ENCODE results near the gene SNX11.

DNA sequence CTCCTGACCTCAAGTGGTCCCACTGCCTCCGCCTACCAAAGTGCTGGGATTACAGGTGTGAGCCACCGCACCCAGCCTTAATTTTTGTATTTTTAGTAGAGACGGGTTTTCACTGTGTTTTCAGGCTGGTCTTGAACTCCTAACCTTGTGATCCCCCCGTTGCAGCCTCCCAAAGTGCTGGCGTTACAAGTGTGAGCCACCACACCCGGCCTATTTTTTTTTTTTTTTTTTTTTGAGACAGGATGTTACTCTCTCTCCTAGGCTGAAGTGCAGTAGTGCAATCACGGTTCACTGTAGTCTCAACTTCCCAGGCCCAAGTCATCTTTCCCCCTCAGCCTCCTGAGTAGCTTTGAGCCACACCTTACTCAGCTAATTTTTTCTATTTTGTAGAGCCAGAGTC, 3.1 kb upstream of the SNX11 start:
- TF ChIP-seq FOS (IDR thresholded peaks at IDR 0.05; ENCODE audit: extremely low read depth, insufficient read length) (no peak), ZNF217 (CRISPR knock-in tag; IDR thresholded peaks at IDR 0.05) (no peak), TOE1 (IDR thresholded peaks at IDR 0.05; ENCODE audit: borderline replicate concordance) (no peak), TOE1 (CRISPR knock-in tag; IDR thresholded peaks at IDR 0.05; ENCODE audit: borderline replicate concordance, low read depth) (no peak), ZBTB7A (IDR thresholded peaks at IDR 0.05; ENCODE audit: borderline replicate concordance, control insufficient read depth, low read depth, low read length) (no peak), RBM25 (IDR thresholded peaks at IDR 0.05; ENCODE audit: low read depth, low read length, severe bottlenecking) (no peak), EP300 (IDR thresholded peaks at IDR 0.05; ENCODE audit: low read length) (no peak), ILF3 (IDR thresholded peaks at IDR 0.05; ENCODE audit: borderline replicate concordance) (no peak)
- TF ChIP-seq, protein P1, sequence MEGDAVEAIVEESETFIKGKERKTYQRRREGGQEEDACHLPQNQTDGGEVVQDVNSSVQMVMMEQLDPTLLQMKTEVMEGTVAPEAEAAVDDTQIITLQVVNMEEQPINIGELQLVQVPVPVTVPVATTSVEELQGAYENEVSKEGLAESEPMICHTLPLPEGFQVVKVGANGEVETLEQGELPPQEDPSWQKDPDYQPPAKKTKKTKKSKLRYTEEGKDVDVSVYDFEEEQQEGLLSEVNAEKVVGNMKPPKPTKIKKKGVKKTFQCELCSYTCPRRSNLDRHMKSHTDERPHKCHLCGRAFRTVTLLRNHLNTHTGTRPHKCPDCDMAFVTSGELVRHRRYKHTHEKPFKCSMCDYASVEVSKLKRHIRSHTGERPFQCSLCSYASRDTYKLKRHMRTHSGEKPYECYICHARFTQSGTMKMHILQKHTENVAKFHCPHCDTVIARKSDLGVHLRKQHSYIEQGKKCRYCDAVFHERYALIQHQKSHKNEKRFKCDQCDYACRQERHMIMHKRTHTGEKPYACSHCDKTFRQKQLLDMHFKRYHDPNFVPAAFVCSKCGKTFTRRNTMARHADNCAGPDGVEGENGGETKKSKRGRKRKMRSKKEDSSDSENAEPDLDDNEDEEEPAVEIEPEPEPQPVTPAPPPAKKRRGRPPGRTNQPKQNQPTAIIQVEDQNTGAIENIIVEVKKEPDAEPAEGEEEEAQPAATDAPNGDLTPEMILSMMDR (IDR thresholded peaks at IDR 0.05 in 2 of 3, conservative IDR thresholded peaks at IDR 0.05 in 1 of 3; ENCODE audit: insufficient read depth in 2 of 3, low read depth in 1 of 3, low read length in 3 of 3), result no peak

All from K562 (cell line).